ENCODE data around the gene MAVS.
"Not testable (repeated sequence)": the region's sequence is repeated elsewhere in the genome, so short reads cannot be mapped to it uniquely, and the experiment has no call there.

MAVS gene

DNA sequence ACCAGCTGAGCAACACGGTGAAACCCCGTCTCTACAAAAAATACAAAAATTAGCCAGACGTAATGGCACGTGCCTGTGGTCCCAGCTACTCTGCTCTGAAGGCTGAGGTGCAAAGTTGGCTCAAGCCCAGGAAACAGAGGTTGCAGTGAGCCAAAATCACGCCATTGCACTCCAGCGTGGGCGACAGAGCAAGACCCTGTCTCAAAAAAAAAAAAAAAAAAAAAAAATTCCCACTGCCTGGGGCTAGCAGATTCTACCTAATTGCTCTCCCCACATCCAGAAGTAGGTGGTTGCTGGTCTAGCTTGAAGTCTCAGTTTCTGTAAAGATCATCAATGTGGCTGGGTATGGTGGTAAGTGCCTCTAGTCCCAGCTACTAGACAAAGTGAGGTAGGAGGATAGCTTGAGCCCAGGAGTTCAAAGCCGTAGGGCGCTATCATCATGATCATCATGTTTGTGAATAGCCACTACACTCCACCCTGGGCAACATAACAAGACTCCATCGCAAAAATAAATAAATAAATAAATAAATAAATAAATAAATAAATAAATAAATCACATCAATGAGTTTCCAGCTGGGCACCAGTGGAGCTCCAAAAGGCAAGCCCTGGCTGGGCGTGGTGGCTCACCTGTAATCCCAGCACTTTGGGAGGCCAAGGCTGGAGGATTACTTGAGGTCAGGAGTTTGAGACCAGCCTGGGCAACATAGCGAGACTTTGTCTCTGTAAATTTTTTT lies 32.6 kb upstream of the MAVS start:
- H3K4me3 ChIP-seq (ENCODE audit: low read length): no peak overlapping the region
- no peak for DNase-seq (ENCODE audit: low read depth, low spot score)

DNA sequence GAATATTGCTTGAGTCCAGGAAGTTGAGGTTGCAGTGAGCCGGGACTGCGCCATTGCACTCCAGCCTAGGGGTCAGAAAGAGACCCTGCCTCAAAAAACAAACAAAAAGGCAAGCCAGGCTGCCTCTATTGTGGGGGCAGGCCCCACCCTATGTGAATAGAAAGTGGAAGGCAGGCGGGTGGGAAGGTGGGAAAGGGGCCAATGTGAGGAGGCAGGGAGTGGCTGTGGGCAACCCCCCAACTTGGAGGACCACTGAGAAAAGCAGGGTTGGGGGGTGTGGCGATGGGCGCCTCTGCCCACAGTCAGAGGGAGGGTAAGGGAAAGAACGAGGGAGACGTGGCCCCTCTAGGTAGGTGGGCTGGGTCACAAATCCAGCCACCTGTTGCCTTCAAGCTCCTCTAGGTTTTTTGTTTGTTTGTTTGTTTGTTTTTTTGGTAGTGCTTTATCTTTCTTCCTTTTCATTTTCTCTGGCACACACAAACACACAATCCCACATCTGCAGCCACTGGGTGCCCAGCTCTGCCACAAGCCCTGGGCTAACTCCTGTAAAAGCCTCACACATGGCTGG lies 31.6 kb upstream of the MAVS start:
- no peak for DNase-seq (ENCODE audit: low read depth, low spot score)

DNA sequence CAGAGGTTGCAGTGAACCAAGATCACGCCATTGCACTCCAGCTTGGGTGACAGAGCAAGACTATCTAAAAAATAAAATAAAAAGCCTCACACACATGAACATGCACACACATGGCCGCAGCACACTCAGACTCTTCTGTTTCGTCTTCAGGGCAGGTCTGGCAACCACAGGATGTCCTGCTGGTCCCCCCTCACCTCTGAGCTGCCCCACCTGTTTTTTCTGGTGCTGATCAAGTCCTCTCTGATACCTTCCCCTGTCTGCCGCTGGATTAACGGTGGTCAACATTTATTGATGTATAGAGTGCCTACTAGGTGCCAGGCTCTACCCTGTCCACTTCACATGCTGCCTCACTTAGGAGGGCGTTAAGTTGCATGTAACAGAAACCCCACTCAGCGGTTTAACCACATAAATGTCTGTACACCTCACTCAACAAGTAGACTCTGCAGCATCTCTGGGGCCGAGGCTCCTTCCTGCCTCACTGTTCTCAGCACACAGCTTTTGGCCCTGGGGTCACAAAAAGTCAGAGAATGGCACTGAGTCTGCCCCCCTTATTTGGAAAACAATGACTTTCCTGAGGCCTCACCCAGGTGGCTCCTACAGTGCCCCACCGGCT lies 30.8 kb upstream of the MAVS start:
- peak overlapping the region; percentile 18 for H3K4me3 ChIP-seq (ENCODE audit: low read length)
- DNase-seq (ENCODE audit: low read depth, low spot score): peak; percentile 88

More for the DNA sequence above, 31.6 kb upstream of the MAVS start:
- H3K4me3 ChIP-seq (ENCODE audit: low read length): no peak overlapping the region

DNA sequence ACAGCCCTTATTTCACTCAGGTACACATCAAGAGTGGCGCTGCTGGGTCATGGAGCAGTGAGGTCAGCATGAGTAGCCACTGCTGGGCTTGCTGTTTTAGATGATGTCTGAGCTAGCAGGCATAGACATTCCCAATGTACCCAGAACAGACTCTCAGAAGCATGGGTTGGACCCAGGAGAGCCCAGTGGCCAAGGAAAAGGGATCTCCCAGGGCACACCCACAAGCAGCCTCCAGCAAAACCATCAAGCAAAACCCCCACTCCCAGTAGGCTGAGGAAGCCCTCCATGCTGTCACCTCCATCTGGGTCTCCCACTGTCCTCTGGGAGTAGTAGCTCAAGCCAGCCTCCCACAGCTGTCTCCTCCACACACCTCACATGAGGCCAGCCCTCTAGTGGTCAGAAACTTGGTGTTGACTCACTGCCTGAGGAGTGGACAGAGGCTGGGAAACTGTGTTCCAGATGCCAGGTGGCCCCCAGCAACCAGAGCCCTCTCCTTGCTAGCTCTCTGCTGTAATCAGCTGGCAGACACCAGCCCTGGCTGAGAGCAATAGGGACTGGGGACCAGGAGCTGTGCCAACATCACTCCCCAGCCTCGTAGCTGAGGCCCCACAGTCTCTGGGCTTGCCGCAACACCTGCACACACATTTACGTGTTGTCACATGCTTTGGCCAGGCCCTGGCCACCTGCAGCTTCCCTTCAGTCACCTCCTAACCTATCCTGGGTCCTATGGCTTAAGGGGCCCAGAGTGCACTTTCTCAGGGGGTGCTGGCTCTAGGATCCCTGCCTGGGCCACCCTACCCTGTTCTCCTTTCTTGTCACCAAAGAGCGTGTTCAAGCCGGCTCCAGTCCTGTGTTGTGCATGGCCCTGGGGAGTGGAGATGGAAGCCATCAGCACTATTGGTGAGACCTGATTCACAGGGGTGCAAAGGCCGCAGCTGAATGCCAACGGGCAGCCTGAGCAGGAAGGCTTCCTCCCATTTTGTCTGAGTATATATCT lies 28.2 kb upstream of the MAVS start:
- peak; percentile 49 for DNase-seq (ENCODE audit: low read depth, low spot score)

DNA sequence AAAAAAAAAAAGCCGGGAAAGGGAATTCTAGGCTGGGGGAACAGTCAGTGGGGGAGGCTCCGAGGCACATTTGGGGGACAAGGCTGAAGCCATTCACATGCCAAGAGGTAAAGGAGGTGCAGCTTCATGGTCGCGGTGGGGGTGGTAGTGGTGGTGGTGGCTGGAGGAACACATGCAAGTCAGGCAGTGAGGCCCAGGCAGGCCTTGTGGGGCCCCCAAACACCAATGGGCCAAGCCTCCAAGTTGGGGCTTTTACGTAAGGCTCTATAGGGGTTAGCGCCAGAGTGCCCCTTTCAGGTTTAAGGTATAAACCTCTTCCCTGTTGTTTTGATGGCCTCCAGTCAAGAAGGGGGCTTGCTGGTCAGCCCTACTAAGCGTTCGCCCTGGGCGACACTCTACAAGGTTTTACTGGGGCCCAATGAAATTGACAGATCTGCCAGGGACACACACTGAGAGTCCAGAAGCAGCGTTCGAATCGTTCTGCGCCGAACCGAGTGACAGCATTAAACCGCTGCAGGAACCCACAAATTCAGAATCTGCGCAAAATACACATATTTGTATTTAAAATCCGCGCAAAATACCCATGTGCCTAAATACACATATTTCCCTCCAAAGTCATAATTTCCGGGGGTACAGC lies 27.1 kb upstream of the MAVS start:
- no peak for DNase-seq (ENCODE audit: low read depth, low spot score)

More for the DNA sequence above, 28.2 kb upstream of the MAVS start:
- no peak overlapping the region for H3K4me3 ChIP-seq (ENCODE audit: low read length)

DNA sequence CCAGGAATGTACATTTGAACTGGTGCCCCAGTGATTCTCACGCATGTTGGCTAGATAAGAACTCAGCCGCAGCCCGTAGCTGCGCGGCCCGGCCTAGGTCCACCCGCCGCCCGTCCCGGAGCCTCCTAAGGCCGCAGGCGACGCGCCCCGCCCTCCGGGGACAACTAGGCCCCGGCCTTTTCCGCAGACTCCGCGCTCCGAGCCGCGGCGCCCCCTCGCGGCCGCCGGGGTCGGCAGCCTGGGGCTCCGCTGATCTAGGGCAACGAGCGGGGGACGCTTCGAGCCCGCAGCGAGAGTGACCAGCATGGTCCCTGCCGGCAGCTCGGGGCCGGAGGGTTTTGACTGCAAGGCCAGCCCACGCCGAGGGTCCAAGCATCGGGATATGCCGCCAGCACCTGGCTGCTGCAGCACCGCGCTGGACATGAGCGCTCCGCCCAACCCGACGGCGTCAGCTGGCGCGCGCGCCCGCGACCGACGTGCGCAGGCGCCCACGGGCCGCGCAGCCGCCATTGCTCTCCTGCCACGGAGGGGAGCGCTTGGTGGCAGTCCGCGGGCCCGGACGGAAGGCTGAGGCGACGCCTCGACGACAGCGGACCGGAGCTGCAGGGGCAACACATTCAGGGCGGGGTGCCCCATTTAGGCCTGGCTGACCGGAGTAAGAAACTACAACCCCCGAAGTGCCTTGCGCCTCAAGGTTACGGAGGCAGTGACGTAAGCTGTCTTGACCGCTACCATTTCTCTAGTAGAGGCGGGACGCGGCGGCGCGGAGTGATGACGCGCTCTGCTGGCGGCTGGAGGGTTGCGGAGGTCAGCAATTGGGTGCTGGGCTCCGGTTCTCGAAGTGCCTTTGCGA lies 26.4 kb upstream of the MAVS start, which contains the start of gene AP5S1:
Gene AP5S1, plus strand, starts transcription at position 500 of the 853 bp plus-strand sequence. CDS start 1,571 bp downstream, outside the sequence.
- DNase-seq (ENCODE audit: low read depth, low spot score): peak; percentile 90
- peak within 1 kb of the TSS; percentile 83 for H3K4me3 ChIP-seq (ENCODE audit: low read length)

More for the DNA sequence above, 27.1 kb upstream of the MAVS start:
- peak overlapping the region; percentile 83 for H3K4me3 ChIP-seq (ENCODE audit: low read length)

DNA sequence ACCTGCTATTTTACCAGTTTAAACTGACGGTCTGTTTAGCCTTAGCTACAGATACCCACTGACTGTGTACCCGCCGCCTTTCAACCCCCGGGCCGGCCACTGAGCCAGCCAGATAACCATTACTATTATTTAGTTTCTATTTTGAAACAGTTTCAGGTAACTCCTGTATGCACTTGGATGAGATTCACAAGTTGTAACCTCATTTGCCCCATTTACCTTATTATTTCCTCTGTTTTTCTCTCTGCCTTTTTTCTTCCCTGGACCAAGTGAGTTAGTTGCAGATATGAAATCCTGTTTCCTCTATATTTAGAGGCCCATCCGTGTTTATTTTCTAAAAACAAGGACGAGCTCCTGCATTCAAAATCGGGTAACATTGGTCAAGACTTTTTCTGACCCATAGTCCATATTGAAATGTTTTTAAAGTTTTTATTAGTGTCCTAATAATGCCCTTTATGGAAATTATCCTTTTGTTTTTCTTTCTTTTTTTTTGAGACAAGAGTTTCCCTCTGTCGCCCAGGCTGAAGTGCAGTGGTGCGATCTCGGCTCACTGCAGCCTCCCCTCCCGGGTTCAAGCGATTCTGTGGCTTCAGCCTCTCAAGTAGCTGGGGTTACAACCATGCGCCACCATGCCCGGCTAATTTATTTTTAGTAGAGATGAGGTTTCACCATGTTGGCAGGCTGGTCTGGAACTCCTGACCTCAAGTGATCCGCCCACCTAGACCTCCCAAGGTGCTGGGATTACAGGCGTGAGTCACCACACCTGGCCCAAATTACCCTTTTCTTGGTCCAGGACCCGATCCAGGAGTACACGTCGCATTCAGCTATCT lies 25.5 kb upstream of the MAVS start:
- peak overlapping the region; percentile 83 for H3K4me3 ChIP-seq (ENCODE audit: low read length)
- DNase-seq (ENCODE audit: low read depth, low spot score): no peak

DNA sequence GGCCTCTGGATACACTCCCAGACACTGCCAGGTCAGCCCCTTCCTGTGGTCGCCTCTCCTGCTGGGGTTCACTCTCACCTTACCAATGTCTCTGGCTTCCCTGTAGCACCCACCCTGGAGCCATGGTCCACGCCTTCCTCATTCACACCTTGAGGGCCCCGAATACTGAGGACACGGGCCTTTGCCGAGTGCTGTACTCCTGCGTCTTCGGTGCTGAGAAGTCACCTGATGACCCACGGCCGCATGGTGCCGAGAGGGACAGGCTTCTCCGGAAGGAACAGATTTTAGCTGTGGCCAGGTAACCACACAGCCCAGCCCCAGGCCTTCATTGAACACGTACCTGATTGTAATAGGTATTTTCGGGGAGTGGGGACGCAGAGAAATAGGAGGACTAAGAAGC lies 24.6 kb upstream of the MAVS start:
- no peak overlapping the region for H3K4me3 ChIP-seq (ENCODE audit: low read length)

DNA sequence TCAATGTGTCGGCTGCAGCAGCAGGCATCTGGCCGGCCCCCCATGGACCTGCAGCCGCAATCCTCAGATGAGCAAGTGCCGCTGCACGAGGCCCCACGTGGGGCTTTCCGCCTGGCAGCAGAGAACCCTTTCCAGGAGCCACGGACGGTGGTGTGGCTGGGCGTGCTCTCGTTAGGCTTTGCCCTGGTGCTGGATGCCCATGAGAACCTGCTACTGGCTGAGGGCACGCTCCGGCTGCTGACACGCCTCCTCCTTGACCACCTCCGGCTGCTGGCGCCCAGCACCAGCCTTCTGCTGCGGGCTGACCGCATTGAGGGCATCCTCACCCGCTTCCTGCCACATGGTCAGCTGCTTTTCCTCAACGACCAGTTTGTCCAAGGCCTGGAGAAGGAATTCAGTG lies 22.8 kb upstream of the MAVS start:
- no peak overlapping the region for H3K4me3 ChIP-seq (ENCODE audit: low read length)
- no peak for DNase-seq (ENCODE audit: low read depth, low spot score)

More for the DNA sequence above, 24.6 kb upstream of the MAVS start:
- no peak for DNase-seq (ENCODE audit: low read depth, low spot score)

DNA sequence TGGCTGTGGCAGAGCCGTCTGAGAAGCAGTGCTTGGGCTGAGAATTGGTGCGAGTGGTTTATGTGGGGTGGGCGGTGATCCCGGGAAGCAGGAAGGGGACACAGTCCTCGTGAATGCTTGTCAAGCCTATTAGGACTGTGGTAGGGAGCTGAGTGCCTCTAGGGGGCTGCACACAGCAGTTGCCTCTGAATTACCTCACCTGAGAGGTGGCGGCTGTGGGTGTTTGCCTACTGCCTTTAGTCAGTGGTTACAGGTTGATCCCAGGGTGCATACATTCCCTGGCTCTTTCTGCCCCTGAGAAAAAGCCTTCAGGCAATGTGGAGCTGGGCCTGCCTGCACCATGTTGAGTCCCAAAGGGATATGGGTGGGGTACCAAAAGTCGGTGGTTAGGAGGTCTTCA lies 21.1 kb upstream of the MAVS start:
- H3K4me3 ChIP-seq (ENCODE audit: low read length): no peak overlapping the region
- DNase-seq (ENCODE audit: low read depth, low spot score): no peak

DNA sequence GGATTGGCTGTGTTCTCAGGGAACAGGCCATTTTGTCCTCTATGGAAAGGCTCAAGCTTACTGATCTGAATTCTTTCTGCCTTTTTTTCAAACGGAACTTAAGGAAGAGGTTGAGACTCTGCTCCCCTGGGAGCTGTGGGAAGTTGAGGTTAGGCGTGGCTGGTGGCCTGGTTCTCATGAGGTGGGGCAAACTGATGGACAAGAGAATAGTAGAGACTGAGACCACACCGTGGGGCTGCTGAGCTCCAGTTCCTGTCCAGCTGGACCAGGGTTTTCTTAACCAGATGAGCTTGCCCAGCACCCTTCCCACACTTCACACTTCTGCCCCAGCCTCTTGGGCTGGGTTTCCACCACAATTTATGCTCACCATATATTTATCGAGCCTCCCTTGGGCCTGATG lies 20.2 kb upstream of the MAVS start:
- no peak for DNase-seq (ENCODE audit: low read depth, low spot score)
- H3K4me3 ChIP-seq (ENCODE audit: low read length): no peak overlapping the region

DNA sequence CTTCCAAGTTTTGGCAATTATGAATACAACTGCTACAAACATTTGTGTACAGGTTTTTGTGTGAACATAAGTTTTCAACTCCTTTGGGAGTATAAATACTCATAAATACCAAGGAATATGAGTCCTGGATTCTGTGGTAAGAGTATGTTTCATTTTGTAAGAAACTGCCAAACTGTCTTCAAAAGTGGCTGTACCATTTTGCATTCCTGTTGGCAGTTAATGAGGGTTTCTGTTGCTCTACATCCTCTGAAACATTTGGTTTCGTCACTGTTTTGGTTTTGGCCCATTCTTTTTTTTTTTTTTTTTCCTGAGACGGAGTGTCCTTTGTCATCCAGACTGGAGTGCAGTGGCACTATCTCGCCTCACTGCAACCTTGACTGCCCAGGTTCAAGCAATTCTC lies 17.8 kb upstream of the MAVS start:
- no peak for DNase-seq (ENCODE audit: low read depth, low spot score)
- H3K4me3 ChIP-seq (ENCODE audit: low read length): no peak overlapping the region

DNA sequence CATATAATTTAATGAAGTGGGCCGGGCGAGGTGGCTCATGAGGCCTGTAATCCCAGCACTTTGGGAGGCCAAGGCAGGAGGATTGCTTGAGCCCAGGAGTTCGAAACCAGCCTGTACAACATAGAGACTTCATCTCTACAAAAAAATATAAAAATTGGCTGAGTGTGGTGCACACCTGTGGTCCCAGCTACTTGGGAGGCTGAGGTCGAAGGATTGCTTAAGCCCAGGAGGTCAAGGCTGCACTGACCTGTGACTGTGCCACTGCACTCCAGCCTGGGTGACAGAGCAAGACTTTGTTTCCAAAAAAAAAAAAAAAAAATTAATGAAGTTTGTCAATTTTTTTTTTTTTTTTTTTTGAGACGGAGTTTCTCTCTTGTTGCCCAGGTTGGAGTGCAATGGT lies 16.7 kb upstream of the MAVS start:
- not testable (repeated sequence) for DNase-seq (ENCODE audit: low read depth, low spot score); H3K4me3 ChIP-seq (ENCODE audit: low read length)

DNA sequence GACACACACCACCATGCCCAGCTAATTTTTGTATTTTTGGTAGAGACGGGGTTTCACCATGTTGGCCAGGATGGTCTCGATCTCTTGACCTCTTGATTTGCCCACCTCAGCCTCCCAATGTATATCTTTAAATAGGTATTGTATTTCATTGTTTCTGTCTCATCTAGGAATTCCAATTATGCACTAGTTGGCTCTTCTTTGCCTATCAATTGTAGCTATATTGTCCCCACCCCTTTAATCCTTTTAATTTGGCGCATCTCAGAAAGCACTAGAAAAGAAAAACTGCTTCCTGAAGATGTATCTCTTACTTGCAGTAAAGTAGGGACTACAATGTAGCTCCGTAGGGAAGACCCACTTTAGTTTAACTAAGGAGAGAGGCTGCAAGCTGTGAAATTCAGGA lies 10.5 kb upstream of the MAVS start:
- no peak for DNase-seq (ENCODE audit: low read depth, low spot score)
- H3K4me3 ChIP-seq (ENCODE audit: low read length): no peak overlapping the region

DNA sequence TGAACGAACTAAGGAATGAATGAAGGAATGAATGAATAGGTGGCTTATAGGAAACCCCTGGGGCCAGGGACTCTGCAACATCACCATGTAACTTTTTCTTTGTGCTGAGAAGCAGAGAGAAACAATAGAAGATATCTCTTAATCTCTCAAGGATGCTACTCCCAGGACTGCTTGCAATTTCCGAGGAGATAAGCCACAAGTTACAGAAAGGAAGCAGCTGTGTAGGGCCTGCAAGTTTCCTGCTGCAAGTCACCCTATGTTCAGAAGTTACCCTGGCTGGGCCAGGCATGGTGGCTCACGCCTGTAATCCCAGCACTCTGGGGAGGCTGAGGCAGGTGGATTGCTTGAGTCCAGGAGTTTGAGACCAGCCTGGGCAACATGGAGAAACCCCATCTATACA lies 7.3 kb upstream of the MAVS start:
- H3K4me3 ChIP-seq (ENCODE audit: low read length): no peak overlapping the region
- DNase-seq (ENCODE audit: low read depth, low spot score): peak; percentile 89

DNA sequence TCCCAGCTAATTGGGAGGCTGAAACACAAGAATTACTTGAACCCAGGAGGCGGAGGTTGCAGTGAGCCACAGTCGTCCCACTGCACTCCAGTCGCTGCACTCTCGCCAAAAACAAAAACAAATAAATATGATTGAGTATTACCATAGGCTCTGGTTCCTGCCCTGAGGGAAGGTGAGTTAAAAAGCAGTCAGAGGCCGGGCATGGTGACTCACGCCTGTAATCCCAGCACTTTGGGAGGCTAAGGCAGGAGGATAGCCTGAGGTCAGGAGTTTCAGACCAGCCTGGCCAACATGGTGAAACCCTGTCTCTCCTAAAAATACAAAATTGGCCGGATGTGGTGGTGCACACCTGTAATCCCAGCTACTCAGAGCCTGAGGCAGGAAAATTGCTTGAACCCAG lies 6.4 kb upstream of the MAVS start:
- H3K4me3 ChIP-seq (ENCODE audit: low read length); DNase-seq (ENCODE audit: low read depth, low spot score): not testable (repeated sequence)

DNA sequence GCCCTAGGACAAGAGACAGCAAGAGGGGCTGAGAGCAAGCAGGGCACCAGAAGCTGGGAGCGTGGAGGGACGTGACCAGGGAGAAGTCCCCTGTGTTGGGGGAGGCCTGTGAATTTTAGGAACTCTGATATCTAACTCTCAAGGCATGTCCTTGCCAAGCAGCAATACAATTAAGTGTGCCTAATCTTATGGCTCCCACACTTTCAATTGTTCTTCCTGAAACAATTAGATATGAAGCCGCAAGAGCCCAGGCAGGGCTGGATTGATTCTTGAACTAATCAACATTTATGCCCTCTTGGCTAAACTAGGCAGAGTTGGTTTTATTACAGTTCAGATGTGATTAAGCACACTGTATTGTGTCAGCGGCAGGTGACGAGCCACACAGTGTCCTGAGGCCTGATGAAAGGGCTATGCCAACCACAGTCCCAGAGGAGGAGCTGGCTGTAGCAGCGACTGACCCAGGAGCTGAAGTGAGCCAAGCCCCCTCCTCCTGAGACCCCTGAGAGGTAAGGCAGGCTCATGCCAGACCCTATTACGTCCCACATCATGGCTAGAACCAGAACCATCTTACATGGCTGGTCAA lies 4.2 kb upstream of the MAVS start:
- DNase-seq (ENCODE audit: low read depth, low spot score): no peak
- H3K4me3 ChIP-seq (ENCODE audit: low read length): no peak overlapping the region

Data from Jurkat, Clone E6-1 (cell line).